H54 (cell line): ENCODE measurements around the gene MCEMP1.

Experiments used
- DNase-seq: peaks from one replicate; pipeline ENCODE4 v3.0.0; 2011; ENCODE audit warnings: low spot score, mixed read lengths; ENCODE audit not compliant: insufficient read length
- FAIRE-seq: peaks from 3 replicates; lab custom pipeline; 2011; peaks lifted over from hg19 to GRCh38; lab: Jason Lieb, UNC
- POLR2A ChIP-seq: IDR thresholded peaks from 2 replicates; pipeline ENCODE4 v1.6.1; 2011; ENCODE audit warnings: low read depth, mild to moderate bottlenecking, low read length

MCEMP1 gene, protein sequence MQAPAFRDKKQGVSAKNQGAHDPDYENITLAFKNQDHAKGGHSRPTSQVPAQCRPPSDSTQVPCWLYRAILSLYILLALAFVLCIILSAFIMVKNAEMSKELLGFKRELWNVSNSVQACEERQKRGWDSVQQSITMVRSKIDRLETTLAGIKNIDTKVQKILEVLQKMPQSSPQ

DNA sequence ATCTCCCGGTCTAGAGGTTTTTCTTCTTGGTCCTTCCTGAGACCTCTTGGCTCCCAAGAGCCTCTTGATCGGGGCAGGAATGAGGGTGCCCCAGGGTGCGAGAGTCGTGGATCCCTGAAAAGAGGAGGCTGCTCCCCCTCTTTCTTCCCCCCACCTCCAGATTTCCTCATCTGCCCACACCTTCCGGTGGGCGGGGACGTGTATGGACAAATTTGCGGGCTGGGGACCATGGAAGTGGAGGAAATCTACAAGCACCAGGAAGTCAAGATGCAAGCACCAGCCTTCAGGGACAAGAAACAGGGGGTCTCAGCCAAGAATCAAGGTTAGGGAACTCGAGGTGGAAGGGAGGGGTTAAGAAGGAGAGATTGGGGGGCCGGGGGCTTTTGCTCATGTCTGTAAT is at the start of gene MCEMP1:
TSS of gene MCEMP1 (plus strand) at position 237 of the 400 bp plus-strand sequence. CDS start at position 268, 31 bp downstream.
- TF ChIP-seq POLR2A: no peak
- DNase-seq (no peak), FAIRE-seq (no peak)

DNA sequence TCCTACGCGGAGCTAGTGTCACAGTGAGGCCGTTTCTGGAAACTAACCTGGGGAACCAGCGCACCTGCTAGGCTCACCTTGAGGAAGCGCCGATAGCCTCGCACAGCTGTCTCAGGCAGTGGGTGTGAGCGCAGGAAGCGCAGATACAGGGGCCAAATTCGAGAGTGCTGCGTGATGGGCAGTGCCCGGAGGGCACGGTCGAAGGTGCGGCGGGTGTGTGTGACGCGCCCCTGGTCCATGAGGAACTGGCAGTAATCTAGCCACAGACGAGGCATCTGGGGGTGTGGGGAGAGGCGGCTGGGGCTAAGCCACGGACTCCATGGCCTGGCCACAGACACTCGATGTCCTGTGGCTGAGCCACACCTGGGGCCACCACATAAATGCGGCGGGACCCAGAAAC is 49.7 kb upstream of the MCEMP1 start:
- no peak for TF ChIP-seq POLR2A
- FAIRE-seq (no peak), DNase-seq (no peak)

DNA sequence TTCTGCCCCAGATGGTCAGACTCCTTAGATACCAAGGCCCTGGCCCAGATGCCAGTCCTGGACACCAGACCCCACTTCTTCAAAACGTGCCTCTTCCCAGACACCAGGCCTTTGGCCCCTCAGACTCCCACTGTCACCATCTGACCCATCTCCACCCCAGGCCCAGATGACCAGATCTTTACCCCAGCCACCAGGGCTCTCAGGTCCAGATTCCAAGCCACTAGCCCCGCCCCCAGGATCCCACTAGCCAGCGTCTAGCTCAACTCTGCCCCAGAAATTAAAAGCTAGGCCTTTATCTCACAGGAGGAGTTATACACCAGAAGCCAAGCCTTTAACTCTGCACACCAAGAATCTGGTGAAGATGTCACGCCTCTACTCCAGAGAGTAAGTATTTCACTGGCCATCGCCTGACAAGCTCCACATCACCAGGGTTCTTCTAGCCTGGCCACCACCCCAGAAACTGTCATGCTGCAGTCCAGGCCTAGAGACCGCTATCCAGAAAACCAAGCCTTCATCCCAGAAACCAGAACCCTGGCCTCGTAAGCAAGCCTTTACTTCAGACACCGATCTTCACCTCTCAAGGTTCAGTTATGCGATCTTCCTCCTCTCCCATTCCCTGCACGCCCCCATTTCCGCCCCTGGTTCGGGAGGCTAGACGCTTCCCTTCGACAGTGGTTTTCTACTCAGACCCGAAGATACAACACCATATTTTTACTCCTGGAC is 48.1 kb upstream of the MCEMP1 start:
- FAIRE-seq (no peak), DNase-seq (no peak)
- TF ChIP-seq POLR2A: no peak

DNA sequence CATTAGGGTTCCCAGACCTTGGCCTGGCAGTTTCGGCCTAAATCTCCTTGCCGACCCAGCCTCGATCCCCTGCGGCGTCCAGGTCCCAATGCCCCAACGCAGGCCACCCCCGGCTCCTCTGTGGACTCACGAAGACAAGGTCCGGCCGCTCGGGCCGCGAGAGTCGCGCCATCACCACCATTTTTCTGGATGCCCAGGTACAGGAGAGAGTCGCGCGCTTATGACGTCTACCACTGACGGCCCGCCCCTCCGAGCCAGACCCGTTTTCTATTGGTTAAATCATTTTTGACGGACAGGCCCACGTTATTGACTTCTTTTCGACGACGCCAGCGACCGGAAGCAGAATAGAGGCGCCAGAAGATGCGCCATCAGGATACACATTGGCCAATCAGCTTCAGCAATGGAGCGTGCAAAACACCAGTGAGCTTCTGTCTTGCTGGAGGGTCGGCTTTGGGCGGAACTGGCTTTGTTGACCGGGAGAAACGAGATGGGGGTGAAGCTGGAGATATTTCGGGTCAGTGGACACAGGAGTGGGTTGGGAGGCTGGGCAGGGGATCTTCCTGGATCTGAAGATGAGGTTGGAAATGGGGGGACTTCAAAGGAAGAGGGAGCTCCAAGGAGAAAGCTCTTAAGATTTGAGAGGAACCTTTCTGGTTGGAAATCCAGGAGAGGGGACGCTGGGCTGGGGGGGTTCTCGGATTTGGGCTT is 47.4 kb upstream of the MCEMP1 start, which contains the start of the genes PET100 and XAB2:
TSS of gene PET100 (plus strand) at position 447 of the 708 bp plus-strand sequence. CDS start at position 488, 41 bp downstream.
TSS of gene XAB2 (minus strand) at position 199 of the 708 bp plus-strand sequence. CDS start at position 181, 18 bp downstream.
- FAIRE-seq (peak; percentile 93), DNase-seq (peak; percentile 100)
- peak; percentile 43; the same call in 1 of the 2 replicates for TF ChIP-seq POLR2A

DNA sequence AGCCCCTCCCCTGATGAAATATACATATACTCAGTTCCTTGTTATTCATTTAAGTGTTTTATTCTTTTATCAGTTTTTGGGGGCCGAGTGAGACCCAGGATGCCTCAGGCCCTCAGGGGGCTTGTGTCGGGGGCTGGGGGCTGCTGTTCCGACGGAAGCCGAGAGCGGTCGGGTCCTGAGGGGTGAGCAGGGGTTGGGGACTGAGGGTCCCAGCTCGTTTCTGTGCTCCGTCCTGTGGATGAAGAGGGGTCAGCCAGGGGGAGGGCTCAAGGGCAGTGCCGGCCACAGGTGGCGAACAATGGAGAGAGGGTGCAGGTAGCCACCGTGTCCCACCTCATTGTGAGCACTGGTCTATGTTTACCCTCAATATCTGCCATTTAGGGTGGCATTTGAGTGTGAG is 45.3 kb upstream of the MCEMP1 start:
- DNase-seq (no peak), FAIRE-seq (no peak)
- no peak for TF ChIP-seq POLR2A

DNA sequence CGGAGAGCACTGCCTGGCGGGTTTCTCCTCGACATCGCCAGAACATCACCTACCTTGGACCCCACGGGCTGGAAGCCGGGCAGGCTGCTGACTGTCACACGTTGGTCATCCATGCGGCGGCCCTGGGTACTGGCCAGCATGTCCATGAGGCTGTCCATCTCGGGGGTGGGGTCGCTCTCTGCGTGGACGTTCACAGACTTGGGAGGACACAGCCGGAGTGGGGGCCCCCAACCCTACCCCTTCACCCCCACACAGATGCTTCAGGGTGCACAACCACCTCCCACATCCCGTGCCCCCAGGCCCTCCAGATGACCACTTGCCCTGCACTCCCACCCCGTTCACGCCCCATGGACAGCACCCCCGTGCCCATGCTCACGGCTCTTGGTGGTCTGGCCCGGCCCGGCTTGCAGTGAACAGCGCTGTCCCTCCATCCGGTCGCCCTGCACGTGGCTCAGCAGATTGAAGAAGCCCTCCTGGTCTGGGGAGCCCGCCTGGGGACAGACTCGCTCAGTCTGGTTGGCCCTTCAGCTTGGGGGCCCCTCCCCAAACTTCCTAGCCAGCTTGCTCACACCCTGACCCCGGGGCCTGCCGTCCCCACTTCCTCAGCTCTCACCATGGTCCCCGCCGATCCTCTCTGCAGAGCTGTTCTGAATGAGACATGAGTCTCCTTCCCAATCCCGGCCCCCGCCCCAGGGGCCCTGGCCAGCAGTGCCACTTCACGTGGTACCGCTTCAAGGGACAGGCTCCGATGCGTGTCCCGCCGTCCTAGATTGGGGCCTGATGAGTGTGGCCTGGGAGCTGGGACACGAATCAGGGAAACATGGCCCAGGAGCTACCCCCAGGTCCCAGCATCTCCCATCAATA is 44.3 kb upstream of the MCEMP1 start:
- no peak for DNase-seq
- FAIRE-seq: no peak
- no peak for TF ChIP-seq POLR2A

DNA sequence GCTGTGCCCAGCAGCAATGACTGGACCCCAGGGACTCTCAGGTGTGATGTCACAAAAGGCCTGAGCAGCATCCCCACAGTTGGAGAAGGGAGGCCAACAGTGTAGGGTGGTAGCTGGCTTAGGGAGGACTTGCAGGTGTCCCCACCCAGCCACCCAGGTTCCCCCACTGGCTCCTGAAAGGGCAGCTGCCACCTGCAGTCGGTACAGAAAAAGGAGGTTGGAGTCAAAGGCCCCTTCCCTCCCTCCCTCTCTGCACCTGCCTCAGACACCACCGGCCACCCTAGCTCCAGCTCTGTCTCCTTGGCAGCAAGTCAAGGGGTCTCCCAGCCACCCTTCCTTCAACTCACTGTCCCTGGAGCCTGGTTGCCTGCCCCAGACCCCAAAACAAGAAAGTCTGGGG is 43.2 kb upstream of the MCEMP1 start, which contains the start of gene PCP2:
TSS of gene PCP2 (minus strand) at position 22 of the 400 bp plus-strand sequence. CDS start 262 bp downstream, outside the sequence.
- FAIRE-seq (no peak), DNase-seq (no peak)
- TF ChIP-seq POLR2A: no peak

DNA sequence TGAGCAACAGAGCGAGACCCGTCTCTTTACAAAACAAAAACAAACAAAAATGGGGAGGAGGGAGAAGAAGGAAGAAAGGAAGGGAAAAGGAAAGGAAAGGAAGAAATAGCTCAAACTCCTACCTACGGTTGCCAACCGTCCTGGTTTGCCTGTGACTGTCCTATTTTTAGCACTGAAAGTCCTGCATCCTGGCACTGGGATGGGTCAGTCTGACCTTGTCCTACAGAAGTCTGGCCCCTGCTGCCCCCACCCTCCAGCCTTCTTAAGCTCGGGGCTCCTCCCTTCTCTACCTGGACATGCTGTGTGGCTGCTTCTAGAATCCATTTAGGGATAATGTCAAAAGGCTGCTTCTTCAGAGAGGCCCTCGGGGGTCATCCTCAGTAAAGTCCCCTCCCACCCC is 41.2 kb upstream of the MCEMP1 start:
- DNase-seq (no peak), FAIRE-seq (no peak)
- TF ChIP-seq POLR2A: no peak

DNA sequence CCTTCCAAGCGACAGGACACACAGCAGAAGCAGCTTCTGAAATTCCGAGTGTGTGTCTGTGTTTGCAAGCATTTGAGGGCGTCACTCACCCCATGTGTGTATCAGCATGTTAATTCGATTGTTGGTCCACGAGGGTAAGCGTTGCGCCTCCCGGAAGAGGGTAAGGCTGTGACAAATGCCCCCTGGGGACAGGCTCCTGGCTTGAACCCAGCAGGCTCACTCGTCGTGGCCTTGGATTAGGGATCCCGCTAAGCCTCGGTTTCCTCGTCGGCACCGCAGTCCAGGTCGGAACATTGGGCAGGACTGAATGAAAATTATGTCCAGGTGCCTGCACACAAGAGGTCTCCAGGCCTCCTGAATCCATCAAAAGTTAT is 40.6 kb upstream of the MCEMP1 start:
- TF ChIP-seq POLR2A: no peak
- FAIRE-seq: no peak
- no peak for DNase-seq

DNA sequence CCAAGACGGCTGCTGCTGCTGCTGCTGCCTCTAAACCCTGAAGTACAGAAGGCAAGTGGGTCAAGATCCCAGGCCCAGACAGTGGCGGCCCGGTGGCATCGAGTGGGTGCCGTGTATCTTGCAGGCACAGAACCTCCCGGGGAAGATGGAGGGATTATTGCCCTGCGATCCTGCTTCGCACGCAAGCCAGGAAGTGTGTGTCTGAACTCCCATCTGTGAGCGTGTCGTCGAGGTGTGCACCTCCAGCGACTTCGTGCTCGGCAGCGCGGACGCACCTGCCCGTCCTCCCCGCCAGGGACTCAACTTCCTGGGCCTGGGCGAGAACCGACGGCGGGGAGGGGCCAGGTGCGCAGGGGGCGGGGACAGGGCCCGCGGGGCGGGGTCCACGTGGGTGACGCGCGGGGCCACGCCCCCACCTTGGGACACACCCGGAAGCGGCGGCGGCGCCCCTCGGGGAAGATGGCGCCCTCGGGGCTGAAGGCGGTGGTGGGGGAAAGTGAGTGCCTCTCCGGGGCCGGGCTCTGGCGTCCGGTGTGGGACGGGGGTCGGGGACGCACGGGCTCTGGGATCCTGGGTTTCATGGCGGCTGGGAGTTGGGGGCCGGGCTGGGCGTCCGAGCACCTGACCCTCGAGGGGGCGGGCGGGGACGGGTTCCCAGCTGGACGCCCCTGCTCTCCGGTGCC is 40.1 kb upstream of the MCEMP1 start, which contains the start of gene STXBP2:
TSS of gene STXBP2 (plus strand) at position 420 of the 683 bp plus-strand sequence. CDS start at position 460, 40 bp downstream.
- FAIRE-seq (no peak), DNase-seq (no peak)
- no peak for TF ChIP-seq POLR2A

DNA sequence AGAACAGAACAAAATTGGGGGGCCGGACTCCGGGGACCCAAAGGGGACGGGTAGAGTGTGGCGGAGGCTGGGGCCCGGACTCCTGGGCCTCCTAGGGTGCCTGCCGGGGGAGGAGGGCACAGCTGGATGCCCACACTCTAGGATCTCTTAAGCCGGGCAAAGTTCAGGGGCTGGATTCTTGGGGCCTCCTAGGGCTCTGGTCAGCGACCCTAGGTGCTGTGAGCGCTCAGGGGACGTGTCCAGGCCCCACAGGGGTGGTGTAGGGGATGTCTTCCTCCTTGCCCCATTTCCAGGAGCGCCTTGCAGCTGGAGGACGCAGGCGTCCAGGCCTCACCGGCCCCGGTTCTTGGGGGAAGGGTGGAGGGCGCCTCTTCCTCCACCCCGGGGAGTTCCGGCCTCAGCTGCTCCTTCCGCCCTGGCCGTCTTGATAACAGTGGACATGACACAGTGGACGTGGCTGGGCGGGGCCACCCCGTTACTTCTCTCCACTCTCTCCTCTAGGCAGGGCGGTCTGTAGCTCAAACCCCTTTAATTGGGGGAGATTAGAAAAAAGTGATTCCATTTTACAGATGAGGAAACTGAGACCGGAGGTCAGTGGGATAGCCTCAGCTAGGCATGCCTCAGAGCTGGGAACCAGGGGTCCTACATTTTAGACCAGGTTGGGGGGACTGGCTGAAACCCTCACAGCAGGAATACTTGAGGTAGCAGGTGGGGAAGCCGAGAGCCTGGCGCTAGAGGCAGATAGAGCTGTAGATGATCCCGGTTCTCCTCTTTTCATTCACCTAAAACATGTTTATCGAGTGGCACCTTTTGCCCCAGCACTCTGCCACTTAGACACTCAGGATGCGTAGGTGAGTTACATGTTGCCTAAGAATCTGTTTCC is 39.3 kb upstream of the MCEMP1 start:
- DNase-seq: no peak
- no peak for TF ChIP-seq POLR2A
- FAIRE-seq: no peak
